ENCODE data around the gene ASH1L.

The ASH1L gene

DNA sequence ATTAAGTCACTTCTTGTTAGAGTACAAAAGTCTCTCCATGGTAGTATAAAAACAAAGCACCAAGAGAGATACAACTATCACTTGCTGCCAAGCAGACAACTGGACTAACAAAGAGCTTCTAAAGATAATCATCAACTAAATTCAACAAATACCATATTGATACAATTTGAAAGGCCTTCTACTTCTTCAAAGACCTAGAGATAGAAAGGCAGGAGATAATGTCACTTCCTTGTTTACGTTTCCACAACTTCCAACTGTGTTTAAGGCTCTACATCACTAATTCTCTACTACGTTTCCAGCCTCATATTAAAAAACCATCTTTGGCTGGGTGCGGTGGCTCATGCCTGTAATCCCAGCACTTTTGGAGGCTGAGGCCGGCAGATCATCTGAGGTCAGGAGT is 104.5 kb downstream of the ASH1L start (continued):
- TF ChIP-seq ZNF335 (tag by site-specific recombination; conservative IDR thresholded peaks at IDR 0.05) (no peak), KLF7 (tag by site-specific recombination; IDR thresholded peaks at IDR 0.05; ENCODE audit: borderline replicate concordance) (no peak), ZNF785 (tag by site-specific recombination; IDR thresholded peaks at IDR 0.05) (no peak)

GRCh38 chr1:155457266-155457665 is 105.3 kb downstream of the ASH1L start:
- Histone ChIP-seq H3K36me3 (ENCODE audit: control insufficient read depth in 2 of 2, insufficient read depth in 1 of 2, low read length in 2 of 2) (peaks cover 6 to 7% of the 10 kb centered on the region in 2 experiments; a peak in 2 of 3 replicates), H3K9me3 (ENCODE audit: control insufficient read depth, insufficient read depth, low read depth, low read length) (no peaks in the 10 kb centered on the region), H3K4me1 (ENCODE audit: control insufficient read depth, insufficient read depth, low read length) (peaks cover 14% of the 10 kb centered on the region), H3K4me3 (ENCODE audit: low read depth, low read length) (no peak overlapping the region), H3K27ac (ENCODE audit: extremely low read depth, low read depth, low read length) (no peak overlapping the region)
- POLR2A ChIA-PET, result no interaction called here
- no peak for TF ChIP-seq ZBTB48 (tag by site-specific recombination; IDR thresholded peaks at IDR 0.05)
- TF ChIP-seq PRDM6 (tag by site-specific recombination; IDR thresholded peaks at IDR 0.05), result peak; percentile 80
- CTCF ChIA-PET, result interaction anchor here (1.2 kb wide), 1 partner anchor 10 kb away, joined by 4 read pairs; no protein-coding TSS in a partner anchor

GRCh38 chr1:155455588-155456195 is 106.9 kb downstream of the ASH1L start:
- ChIA-PET POLR2A (no interaction called here), CTCF (interaction anchor here (0.6 to 1.3 kb wide), 2 partner anchors 140 to 206 kb away, joined by 3 to 5 read pairs; no protein-coding TSS in a partner anchor)
- Histone ChIP-seq H3K9me3 (ENCODE audit: control insufficient read depth, insufficient read depth, low read depth, low read length) (no peaks in the 10 kb centered on the region), H3K4me3 (ENCODE audit: low read depth, low read length) (no peak overlapping the region), H3K36me3 (ENCODE audit: control insufficient read depth in 2 of 2, insufficient read depth in 1 of 2, low read length in 2 of 2) (peaks cover 9 to 12% of the 10 kb centered on the region in 2 experiments; a peak in 2 of 3 replicates), H3K27ac (ENCODE audit: extremely low read depth, low read depth, low read length) (no peak overlapping the region), H3K4me1 (ENCODE audit: control insufficient read depth, insufficient read depth, low read length) (peaks cover 14% of the 10 kb centered on the region)
- TF ChIP-seq ZNF175 (tag by site-specific recombination; IDR thresholded peaks at IDR 0.05), result no peak
- no peak for TF ChIP-seq ZNF830 (tag by site-specific recombination; IDR thresholded peaks at IDR 0.05; ENCODE audit: low read depth)
- 0 out of 2 replicates have a peak, but pooled peaks have one; percentile 32 for TF ChIP-seq ZXDB (tag by site-specific recombination; IDR thresholded peaks at IDR 0.05)
- peak; percentile 64 for TF ChIP-seq PRDM6 (tag by site-specific recombination; IDR thresholded peaks at IDR 0.05)

GRCh38 chr1:155454096-155454495 is 108.5 kb downstream of the ASH1L start:
- CTCF ChIA-PET, result interaction anchor here (1.3 kb wide), 1 partner anchor 204 kb away, joined by 3 read pairs; no protein-coding TSS in a partner anchor

More at GRCh38 chr1:155454096-155454495, 108.5 kb downstream of the ASH1L start:
- TF ChIP-seq ATF2 (tag by site-specific recombination; IDR thresholded peaks at IDR 0.05; ENCODE audit: low read depth), result no peak
- no peak for TF ChIP-seq HOXC10 (CRISPR knock-in tag; IDR thresholded peaks at IDR 0.05)
- no peak for TF ChIP-seq ZNF324 (tag by site-specific recombination; IDR thresholded peaks at IDR 0.05)
- TF ChIP-seq HOXA7 (CRISPR knock-in tag; IDR thresholded peaks at IDR 0.05; ENCODE audit: borderline replicate concordance), result no peak
- TF ChIP-seq RBAK (tag by site-specific recombination; IDR thresholded peaks at IDR 0.05), result no peak
- no peak for TF ChIP-seq ZNF114 (tag by site-specific recombination; IDR thresholded peaks at IDR 0.05)
- TF ChIP-seq, protein P1, sequence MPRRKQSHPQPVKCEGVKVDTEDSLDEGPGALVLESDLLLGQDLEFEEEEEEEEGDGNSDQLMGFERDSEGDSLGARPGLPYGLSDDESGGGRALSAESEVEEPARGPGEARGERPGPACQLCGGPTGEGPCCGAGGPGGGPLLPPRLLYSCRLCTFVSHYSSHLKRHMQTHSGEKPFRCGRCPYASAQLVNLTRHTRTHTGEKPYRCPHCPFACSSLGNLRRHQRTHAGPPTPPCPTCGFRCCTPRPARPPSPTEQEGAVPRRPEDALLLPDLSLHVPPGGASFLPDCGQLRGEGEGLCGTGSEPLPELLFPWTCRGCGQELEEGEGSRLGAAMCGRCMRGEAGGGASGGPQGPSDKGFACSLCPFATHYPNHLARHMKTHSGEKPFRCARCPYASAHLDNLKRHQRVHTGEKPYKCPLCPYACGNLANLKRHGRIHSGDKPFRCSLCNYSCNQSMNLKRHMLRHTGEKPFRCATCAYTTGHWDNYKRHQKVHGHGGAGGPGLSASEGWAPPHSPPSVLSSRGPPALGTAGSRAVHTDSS (tag by site-specific recombination; IDR thresholded peaks at IDR 0.05), result no peak
- no peak for TF ChIP-seq ZSCAN5A (tag by site-specific recombination; IDR thresholded peaks at IDR 0.05)
- no peak for TF ChIP-seq ZNF10 (tag by site-specific recombination; IDR thresholded peaks at IDR 0.05)
- no peak for TF ChIP-seq ZNF768 (tag by site-specific recombination; IDR thresholded peaks at IDR 0.05)
- POLR2A ChIA-PET, result no interaction called here
- Histone ChIP-seq H3K4me1 (ENCODE audit: control insufficient read depth, insufficient read depth, low read length) (peaks cover 14% of the 10 kb centered on the region), H3K36me3 (ENCODE audit: control insufficient read depth in 2 of 2, insufficient read depth in 1 of 2, low read length in 2 of 2) (peaks cover 14 to 16% of the 10 kb centered on the region in 2 experiments), H3K27ac (ENCODE audit: extremely low read depth, low read depth, low read length) (no peak overlapping the region), H3K9me3 (ENCODE audit: control insufficient read depth, insufficient read depth, low read depth, low read length) (no peaks in the 10 kb centered on the region), H3K4me3 (ENCODE audit: low read depth, low read length) (no peak overlapping the region)
